ENCODE results near the gene FBXL17.

Gene FBXL17

DNA sequence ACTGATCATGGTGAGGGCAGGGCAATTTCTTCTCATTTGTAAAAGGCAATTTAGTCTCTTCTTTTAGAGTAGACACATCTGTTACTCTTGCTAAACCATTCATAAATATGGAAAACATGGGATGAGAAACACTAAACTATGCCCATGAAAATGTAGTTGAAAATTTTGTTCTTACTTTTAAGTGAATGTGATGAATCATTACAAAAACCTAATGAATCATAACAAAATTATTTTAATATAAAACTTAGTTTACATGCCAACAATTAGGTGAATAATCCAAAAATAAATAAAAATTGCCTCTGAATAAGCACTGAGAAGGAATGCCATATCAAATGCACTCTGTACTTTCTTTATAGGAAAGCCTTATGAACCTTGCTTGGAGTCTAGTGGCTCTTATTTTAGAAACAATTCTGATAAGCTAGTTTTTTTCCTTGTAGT lies 413.5 kb downstream of the FBXL17 start:
- H3K4me3 ChIP-seq (ENCODE audit: low read length): no peak overlapping the region
- no peak for DNase-seq (ENCODE audit: low read depth)
- no peak for TF ChIP-seq CTCF (conservative IDR thresholded peaks at IDR 0.05; ENCODE audit: low read depth, low read length)

GRCh38 chr5:107966201-107966600 lies 415.7 kb downstream of the FBXL17 start:
- DNase-seq (ENCODE audit: low read depth): no peak
- TF ChIP-seq CTCF (conservative IDR thresholded peaks at IDR 0.05; ENCODE audit: low read depth, low read length): no peak

GRCh38 chr5:107964722-107965121 lies 417.2 kb downstream of the FBXL17 start:
- TF ChIP-seq CTCF (conservative IDR thresholded peaks at IDR 0.05; ENCODE audit: low read depth, low read length): no peak
- DNase-seq (ENCODE audit: low read depth): no peak
- no peak overlapping the region for H3K4me3 ChIP-seq (ENCODE audit: low read length)

More at GRCh38 chr5:107966201-107966600, 415.7 kb downstream of the FBXL17 start:
- H3K4me3 ChIP-seq (ENCODE audit: low read length): no peak overlapping the region

- no peak for DNase-seq (ENCODE audit: low read depth)
Measured at GRCh38 chr5:107959573-107960279, 422.2 kb downstream of the FBXL17 start.

GRCh38 chr5:107958861-107959260 lies 423.0 kb downstream of the FBXL17 start:
- H3K4me3 ChIP-seq (ENCODE audit: low read length): no peak overlapping the region
- no peak for DNase-seq (ENCODE audit: low read depth)
- TF ChIP-seq CTCF (conservative IDR thresholded peaks at IDR 0.05; ENCODE audit: low read depth, low read length): no peak

More at GRCh38 chr5:107959573-107960279, 422.2 kb downstream of the FBXL17 start:
- TF ChIP-seq CTCF (conservative IDR thresholded peaks at IDR 0.05; ENCODE audit: low read depth, low read length): no peak
- H3K4me3 ChIP-seq (ENCODE audit: low read length): no peak overlapping the region

DNA sequence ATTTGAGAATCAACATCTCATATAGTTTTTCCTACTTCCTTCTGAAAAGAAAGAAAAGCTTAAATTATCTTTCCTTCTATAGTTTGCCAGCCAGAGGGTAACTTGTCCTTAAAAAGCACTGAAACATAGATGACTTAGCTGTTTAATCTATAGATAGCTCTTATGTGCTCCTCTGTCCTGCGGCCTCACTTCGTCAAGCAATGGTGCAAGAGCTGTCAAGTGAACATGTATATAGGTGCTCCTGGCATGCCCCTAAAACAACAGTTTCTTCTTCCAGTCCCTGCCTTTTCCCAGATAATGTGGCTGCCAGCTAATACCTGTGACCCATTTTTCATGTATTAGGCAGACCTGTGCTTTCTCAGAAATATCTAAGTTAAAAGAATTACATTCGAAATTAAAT lies 423.5 kb downstream of the FBXL17 start:
- TF ChIP-seq CTCF (conservative IDR thresholded peaks at IDR 0.05; ENCODE audit: low read depth, low read length): no peak
- DNase-seq (ENCODE audit: low read depth): no peak
- no peak overlapping the region for H3K4me3 ChIP-seq (ENCODE audit: low read length)

DNA sequence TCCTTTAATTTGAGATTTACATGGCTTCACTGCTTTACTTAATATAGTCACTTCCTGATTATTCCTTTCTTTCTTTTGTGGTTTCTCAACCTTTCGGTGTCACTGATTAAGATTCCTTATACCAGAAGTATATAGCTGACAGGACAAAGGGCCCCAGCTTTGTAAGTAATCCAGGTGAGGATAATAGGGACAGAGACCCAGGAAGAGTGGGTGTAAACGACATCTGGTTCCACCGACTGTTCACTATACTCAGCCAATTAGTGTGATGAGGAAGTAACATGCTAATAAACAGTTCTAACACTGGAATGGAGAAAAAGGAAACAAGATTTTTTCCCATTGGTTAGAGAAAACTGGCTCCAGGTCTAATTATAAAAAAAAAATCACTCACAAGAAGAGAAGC lies 424.8 kb downstream of the FBXL17 start:
- no peak for TF ChIP-seq CTCF (conservative IDR thresholded peaks at IDR 0.05; ENCODE audit: low read depth, low read length)
- DNase-seq (ENCODE audit: low read depth): no peak
- no peak overlapping the region for H3K4me3 ChIP-seq (ENCODE audit: low read length)

Measured in retinal pigment epithelial cell (primary cell).